Panc1 (cell line): ENCODE data around the gene PTGFRN.
A peak's percentile ranks its signal among the peaks of the same experiment; 100 is the strongest.

Source experiments
- TCF7L2 ChIP-seq: IDR thresholded peaks from 2 replicates; pipeline ENCODE4 v1.6.1; 2011; ENCODE audit warnings: mild to moderate bottlenecking, low read depth, low read length, inconsistent platforms
- TF ChIP-seq, protein P1 (sequence below): fragments of 450-650 bp; IDR thresholded peaks from 2 replicates; pipeline ENCODE4 v1.5.1; 2017; ENCODE audit warnings: mild to moderate bottlenecking
- TF ChIP-seq, protein P2 (sequence below), 2 experiments: IDR thresholded peaks; 2 replicates each; pipeline ENCODE4 v1.6.1; 2011 to 2012; ENCODE audit warnings: low read depth in 2 of 2, control low read depth in 1 of 2, low read length in 1 of 2, mild to moderate bottlenecking in 1 of 2, moderate library complexity in 1 of 2; ENCODE audit not compliant: insufficient read depth in 1 of 2

DNA sequence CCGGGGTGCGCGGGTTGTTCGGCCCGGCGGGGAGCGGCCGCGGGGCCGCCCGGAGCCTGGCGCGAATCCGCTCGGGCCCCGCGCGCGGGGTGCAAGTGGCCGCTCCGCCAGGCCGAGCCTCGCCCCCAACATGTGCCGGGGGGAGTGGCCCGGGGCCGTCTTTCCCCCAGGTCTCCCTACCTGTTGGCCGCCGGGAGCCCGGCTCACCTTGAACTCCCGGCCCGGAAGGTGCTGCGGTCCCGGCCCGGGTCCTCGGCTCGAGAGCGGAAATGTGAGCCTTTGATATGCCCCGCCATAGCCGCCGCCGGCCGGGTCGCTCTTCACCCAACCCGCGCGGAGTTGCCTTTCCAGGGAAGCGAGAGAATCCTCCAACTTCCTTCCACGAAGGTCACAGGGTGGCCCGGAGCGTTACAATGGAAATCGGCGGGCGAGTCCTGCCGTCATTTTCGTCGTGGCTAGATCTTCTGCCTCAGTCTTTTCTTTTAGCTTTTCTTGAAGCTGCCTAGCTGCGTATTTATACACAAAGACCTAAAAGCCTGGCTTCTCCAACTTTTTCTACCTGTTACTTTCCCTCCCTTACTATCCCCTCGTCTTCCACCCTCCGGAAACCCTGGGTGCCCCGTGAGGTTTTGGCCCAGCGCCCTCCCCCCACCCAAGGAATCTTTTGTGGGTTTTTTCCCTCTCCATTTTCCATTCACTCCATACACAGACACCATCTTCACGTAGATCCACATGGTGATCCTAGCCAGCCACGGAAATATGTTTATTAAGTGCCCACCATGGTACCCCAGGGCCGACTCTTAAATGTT lies 867 bp downstream of the PTGFRN start:
- TF ChIP-seq, protein P1, sequence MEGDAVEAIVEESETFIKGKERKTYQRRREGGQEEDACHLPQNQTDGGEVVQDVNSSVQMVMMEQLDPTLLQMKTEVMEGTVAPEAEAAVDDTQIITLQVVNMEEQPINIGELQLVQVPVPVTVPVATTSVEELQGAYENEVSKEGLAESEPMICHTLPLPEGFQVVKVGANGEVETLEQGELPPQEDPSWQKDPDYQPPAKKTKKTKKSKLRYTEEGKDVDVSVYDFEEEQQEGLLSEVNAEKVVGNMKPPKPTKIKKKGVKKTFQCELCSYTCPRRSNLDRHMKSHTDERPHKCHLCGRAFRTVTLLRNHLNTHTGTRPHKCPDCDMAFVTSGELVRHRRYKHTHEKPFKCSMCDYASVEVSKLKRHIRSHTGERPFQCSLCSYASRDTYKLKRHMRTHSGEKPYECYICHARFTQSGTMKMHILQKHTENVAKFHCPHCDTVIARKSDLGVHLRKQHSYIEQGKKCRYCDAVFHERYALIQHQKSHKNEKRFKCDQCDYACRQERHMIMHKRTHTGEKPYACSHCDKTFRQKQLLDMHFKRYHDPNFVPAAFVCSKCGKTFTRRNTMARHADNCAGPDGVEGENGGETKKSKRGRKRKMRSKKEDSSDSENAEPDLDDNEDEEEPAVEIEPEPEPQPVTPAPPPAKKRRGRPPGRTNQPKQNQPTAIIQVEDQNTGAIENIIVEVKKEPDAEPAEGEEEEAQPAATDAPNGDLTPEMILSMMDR, result no peak
- peak; percentile 61 for TF ChIP-seq TCF7L2
- TF ChIP-seq, protein P2, sequence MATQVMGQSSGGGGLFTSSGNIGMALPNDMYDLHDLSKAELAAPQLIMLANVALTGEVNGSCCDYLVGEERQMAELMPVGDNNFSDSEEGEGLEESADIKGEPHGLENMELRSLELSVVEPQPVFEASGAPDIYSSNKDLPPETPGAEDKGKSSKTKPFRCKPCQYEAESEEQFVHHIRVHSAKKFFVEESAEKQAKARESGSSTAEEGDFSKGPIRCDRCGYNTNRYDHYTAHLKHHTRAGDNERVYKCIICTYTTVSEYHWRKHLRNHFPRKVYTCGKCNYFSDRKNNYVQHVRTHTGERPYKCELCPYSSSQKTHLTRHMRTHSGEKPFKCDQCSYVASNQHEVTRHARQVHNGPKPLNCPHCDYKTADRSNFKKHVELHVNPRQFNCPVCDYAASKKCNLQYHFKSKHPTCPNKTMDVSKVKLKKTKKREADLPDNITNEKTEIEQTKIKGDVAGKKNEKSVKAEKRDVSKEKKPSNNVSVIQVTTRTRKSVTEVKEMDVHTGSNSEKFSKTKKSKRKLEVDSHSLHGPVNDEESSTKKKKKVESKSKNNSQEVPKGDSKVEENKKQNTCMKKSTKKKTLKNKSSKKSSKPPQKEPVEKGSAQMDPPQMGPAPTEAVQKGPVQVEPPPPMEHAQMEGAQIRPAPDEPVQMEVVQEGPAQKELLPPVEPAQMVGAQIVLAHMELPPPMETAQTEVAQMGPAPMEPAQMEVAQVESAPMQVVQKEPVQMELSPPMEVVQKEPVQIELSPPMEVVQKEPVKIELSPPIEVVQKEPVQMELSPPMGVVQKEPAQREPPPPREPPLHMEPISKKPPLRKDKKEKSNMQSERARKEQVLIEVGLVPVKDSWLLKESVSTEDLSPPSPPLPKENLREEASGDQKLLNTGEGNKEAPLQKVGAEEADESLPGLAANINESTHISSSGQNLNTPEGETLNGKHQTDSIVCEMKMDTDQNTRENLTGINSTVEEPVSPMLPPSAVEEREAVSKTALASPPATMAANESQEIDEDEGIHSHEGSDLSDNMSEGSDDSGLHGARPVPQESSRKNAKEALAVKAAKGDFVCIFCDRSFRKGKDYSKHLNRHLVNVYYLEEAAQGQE (IDR thresholded peaks at IDR 0.05; ENCODE audit: insufficient read depth in 1 of 2, low read depth in 2 of 2, low read length in 1 of 2), result no peak
